Epithelial cell of esophagus (primary cell): ENCODE data around the gene PRSS23.
"Not testable (repeated sequence)": the region's sequence is repeated elsewhere in the genome, so short reads cannot be mapped to it uniquely, and the experiment has no call there.

Source experiments
- DNase-seq: peaks from one replicate; pipeline ENCODE4 v3.0.0; 2010; ENCODE audit warnings: low read depth
- H3K4me3 ChIP-seq: 2 replicates; pipeline ENCODE4 v1.5.1; 2011; ENCODE audit warnings: mild to moderate bottlenecking, low read length, control low read depth
- TF ChIP-seq, protein P1 (sequence below): IDR thresholded peaks from 2 replicates; pipeline ENCODE4 v1.5.1; 2011; ENCODE audit warnings: low read depth, mild to moderate bottlenecking, low read length, control low read depth, inconsistent platforms; ENCODE audit not compliant: insufficient read depth; ENCODE audit errors: missing control alignments

Gene PRSS23

GRCh38 chr11:86765203-86765602 lies 35.1 kb upstream of the PRSS23 start:
- TF ChIP-seq, protein P1, sequence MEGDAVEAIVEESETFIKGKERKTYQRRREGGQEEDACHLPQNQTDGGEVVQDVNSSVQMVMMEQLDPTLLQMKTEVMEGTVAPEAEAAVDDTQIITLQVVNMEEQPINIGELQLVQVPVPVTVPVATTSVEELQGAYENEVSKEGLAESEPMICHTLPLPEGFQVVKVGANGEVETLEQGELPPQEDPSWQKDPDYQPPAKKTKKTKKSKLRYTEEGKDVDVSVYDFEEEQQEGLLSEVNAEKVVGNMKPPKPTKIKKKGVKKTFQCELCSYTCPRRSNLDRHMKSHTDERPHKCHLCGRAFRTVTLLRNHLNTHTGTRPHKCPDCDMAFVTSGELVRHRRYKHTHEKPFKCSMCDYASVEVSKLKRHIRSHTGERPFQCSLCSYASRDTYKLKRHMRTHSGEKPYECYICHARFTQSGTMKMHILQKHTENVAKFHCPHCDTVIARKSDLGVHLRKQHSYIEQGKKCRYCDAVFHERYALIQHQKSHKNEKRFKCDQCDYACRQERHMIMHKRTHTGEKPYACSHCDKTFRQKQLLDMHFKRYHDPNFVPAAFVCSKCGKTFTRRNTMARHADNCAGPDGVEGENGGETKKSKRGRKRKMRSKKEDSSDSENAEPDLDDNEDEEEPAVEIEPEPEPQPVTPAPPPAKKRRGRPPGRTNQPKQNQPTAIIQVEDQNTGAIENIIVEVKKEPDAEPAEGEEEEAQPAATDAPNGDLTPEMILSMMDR: no peak
- DNase-seq: no peak
- H3K4me3 ChIP-seq: no peak overlapping the region

GRCh38 chr11:86765878-86766277 lies 34.5 kb upstream of the PRSS23 start:
- TF ChIP-seq, protein P1: no peak
- H3K4me3 ChIP-seq: no peak overlapping the region

GRCh38 chr11:86769219-86769618 lies 31.1 kb upstream of the PRSS23 start:
- no peak for DNase-seq
- H3K4me3 ChIP-seq: no peak overlapping the region
- TF ChIP-seq, protein P1: no peak

More at GRCh38 chr11:86765878-86766277, 34.5 kb upstream of the PRSS23 start:
- DNase-seq: no peak

- DNase-seq, H3K4me3 ChIP-seq: not testable (repeated sequence)
Observed at GRCh38 chr11:86770473-86771027, 29.8 kb upstream of the PRSS23 start.

GRCh38 chr11:86772999-86773398 lies 27.3 kb upstream of the PRSS23 start:
- TF ChIP-seq, protein P1: no peak
- H3K4me3 ChIP-seq: no peak overlapping the region
- no peak for DNase-seq

GRCh38 chr11:86773513-86774252 lies 26.7 kb upstream of the PRSS23 start:
- no peak overlapping the region for H3K4me3 ChIP-seq
- DNase-seq: no peak
- TF ChIP-seq, protein P1: no peak

GRCh38 chr11:86774417-86774816 lies 25.9 kb upstream of the PRSS23 start:
- TF ChIP-seq, protein P1: no peak
- H3K4me3 ChIP-seq: no peak overlapping the region
- no peak for DNase-seq
